H1 (cell line): ENCODE data around the gene EEF1AKMT1. TPM values are rescaled to one million over a fixed set of nuclear protein-coding genes. Genes with fewer than 3 reads are reported as not detected.

Source experiments
- CTCF ChIA-PET: fragments of 300-600 bp; sonication (Branson Sonifier 250); formaldehyde crosslinking; loops from one replicate; lab custom pipeline; 2021; ENCODE audit not compliant: partially characterized antibody; lab: Charles Lee
- POLR2A ChIA-PET: fragments of 300-600 bp; sonication (Branson Sonifier 250); formaldehyde crosslinking; loops from one replicate; lab custom pipeline; 2021; ENCODE audit warnings: inconsistent platforms; ENCODE audit not compliant: partially characterized antibody; lab: Charles Lee
- DNase-seq, 2 experiments: peaks; one replicate each; pipeline versions ENCODE4 v3.0.0 to v3.0.0-alpha.2; 2010 to 2022; ENCODE audit warnings: low spot score in 2 of 2, low read depth in 1 of 2, mixed read lengths in 1 of 2
- FAIRE-seq: peaks from 2 replicates; lab custom pipeline; 2011; peaks lifted over from hg19 to GRCh38; lab: Jason Lieb, UNC
- H2AFZ ChIP-seq: 2 replicates; pipeline ENCODE4 v1.8.1; 2012; ENCODE audit warnings: low read length, inconsistent platforms
- H2AK5ac ChIP-seq: 2 replicates; pipeline ENCODE4 v1.6.1; 2013; ENCODE audit warnings: low read depth, low read length
- H2BK120ac ChIP-seq: replicated peaks from 2 replicates; pipeline ENCODE3; 2013; ENCODE audit warnings: low read depth, low read length, inconsistent platforms
- H2BK12ac ChIP-seq: 2 replicates; pipeline ENCODE4 v1.6.1; 2013; ENCODE audit warnings: low read depth, low read length
- H2BK15ac ChIP-seq: 2 replicates; pipeline ENCODE4 v1.6.1; 2013; ENCODE audit warnings: low read length
- H2BK20ac ChIP-seq: 2 replicates; pipeline ENCODE4 v1.6.1; 2013; ENCODE audit warnings: low read length
- H2BK5ac ChIP-seq: 2 replicates; pipeline ENCODE4 v1.6.1; 2013; ENCODE audit warnings: low read depth, low read length
- H3K14ac ChIP-seq: 2 replicates; pipeline ENCODE4 v1.6.1; 2013; ENCODE audit warnings: inconsistent platforms; ENCODE audit not compliant: insufficient read length
- H3K18ac ChIP-seq: 2 replicates; pipeline ENCODE4 v1.6.1; 2013; ENCODE audit warnings: low read length; ENCODE audit errors: extremely low read depth
- H3K23ac ChIP-seq: 2 replicates; pipeline ENCODE4 v1.6.1; 2013; ENCODE audit warnings: inconsistent platforms; ENCODE audit not compliant: insufficient read length
- H3K23me2 ChIP-seq: 2 replicates; pipeline ENCODE4 v1.6.1; 2013; ENCODE audit warnings: low read depth, low read length
- H3K27ac ChIP-seq: 2 replicates; pipeline ENCODE4 v1.6.1; 2011; ENCODE audit warnings: low read depth, low read length, inconsistent platforms
- H3K27me3 ChIP-seq, 4 experiments: replicated peaks in 1 of 4; 1 replicate in 1 of 4; 2 replicates in 3 of 4; pipeline versions ENCODE4 v1.6.1 to v1.8.1; 2011 to 2013; ENCODE audit warnings: low read length in 3 of 4, mild to moderate bottlenecking in 3 of 4, inconsistent platforms in 2 of 4, mixed read lengths in 2 of 4, moderate library complexity in 1 of 4; ENCODE audit not compliant: control insufficient read depth in 3 of 4, insufficient read depth in 3 of 4; ENCODE audit errors: extremely low read depth in 1 of 4
- H3K36me3 ChIP-seq, 4 experiments: 2 replicates each; pipeline versions ENCODE4 v1.6.1 to v1.8.1; 2011 to 2013; ENCODE audit warnings: mild to moderate bottlenecking in 4 of 4, low read length in 3 of 4, moderate library complexity in 2 of 4, control low read depth in 1 of 4, inconsistent platforms in 1 of 4; ENCODE audit not compliant: insufficient read depth in 4 of 4, control insufficient read depth in 2 of 4
- H3K4ac ChIP-seq: replicated peaks from 2 replicates; pipeline ENCODE3; 2013; ENCODE audit warnings: low read length, low read depth, mixed read lengths, inconsistent platforms; ENCODE audit not compliant: insufficient read length
- H3K4me1 ChIP-seq, 4 experiments: replicated peaks in 1 of 4; 1 replicate in 1 of 4; 2 replicates in 3 of 4; pipeline versions ENCODE4 v1.6.1 to v1.8.1; 2011 to 2013; ENCODE audit warnings: low read length in 3 of 4, inconsistent platforms in 2 of 4, mixed read lengths in 1 of 4; ENCODE audit not compliant: insufficient read depth in 4 of 4, control insufficient read depth in 3 of 4
- H3K4me2 ChIP-seq, 2 experiments: 2 replicates each; pipeline versions ENCODE4 v1.6.1 to v1.8.1; 2011 to 2013; ENCODE audit warnings: low read depth in 2 of 2, low read length in 2 of 2, control low read depth in 1 of 2, inconsistent platforms in 1 of 2, mild to moderate bottlenecking in 1 of 2; ENCODE audit not compliant: insufficient read depth in 1 of 2
- H3K4me3 ChIP-seq, 4 experiments: fragments of 200-600, 300-600 bp in 1 of 4; sonication (generic), shearing (Covaris generic), sonication (Bioruptor Twin) in 1 of 4; 2 replicates each; pipeline versions ENCODE4 v1.5.1 to v1.8.1; 2011 to 2016; ENCODE audit warnings: low read length in 4 of 4, low read depth in 3 of 4, control low read depth in 2 of 4, inconsistent platforms in 2 of 4, mild to moderate bottlenecking in 2 of 4, mixed read lengths in 1 of 4, moderate library complexity in 1 of 4; ENCODE audit not compliant: insufficient read depth in 2 of 4; ENCODE audit errors: extremely low read depth in 1 of 4
- H3K56ac ChIP-seq: replicated peaks from 2 replicates; pipeline ENCODE3; 2013; ENCODE audit warnings: low read depth, mild to moderate bottlenecking, mixed read lengths, low read length, inconsistent platforms; ENCODE audit not compliant: insufficient read length
- H3K79me1 ChIP-seq: 2 replicates; pipeline ENCODE4 v1.6.1; 2013; ENCODE audit warnings: low read depth, low read length, control low read depth
- H3K79me2 ChIP-seq, 2 experiments: 2 replicates each; pipeline versions ENCODE4 v1.6.1 to v1.8.1; 2012 to 2013; ENCODE audit warnings: low read length in 2 of 2, mild to moderate bottlenecking in 2 of 2, inconsistent platforms in 1 of 2; ENCODE audit not compliant: insufficient read depth in 2 of 2, control insufficient read depth in 1 of 2
- H3K9ac ChIP-seq, 4 experiments: replicated peaks in 1 of 4; 1 replicate in 1 of 4; 2 replicates in 3 of 4; pipeline versions ENCODE4 v1.6.1 to v1.8.1; 2011 to 2013; ENCODE audit warnings: low read depth in 3 of 4, low read length in 3 of 4, control low read depth in 2 of 4, mild to moderate bottlenecking in 2 of 4, moderate library complexity in 2 of 4, inconsistent platforms in 1 of 4; ENCODE audit errors: extremely low read depth in 1 of 4
- H3K9me3 ChIP-seq, 2 experiments: 2 replicates each; pipeline versions ENCODE4 v1.6.1 to v1.8.1; 2012 to 2013; ENCODE audit warnings: mild to moderate bottlenecking in 2 of 2, moderate library complexity in 2 of 2, control low read depth in 1 of 2, inconsistent platforms in 1 of 2, low read depth in 1 of 2, low read length in 1 of 2, mixed read lengths in 1 of 2; ENCODE audit not compliant: insufficient read depth in 2 of 2
- H4K20me1 ChIP-seq, 2 experiments: replicated peaks in 1 of 2; 2 replicates each; pipeline versions ENCODE3 to v1.8.1; 2011 to 2013; ENCODE audit warnings: inconsistent platforms in 2 of 2, low read length in 2 of 2, mild to moderate bottlenecking in 1 of 2; ENCODE audit not compliant: insufficient read depth in 2 of 2, control insufficient read depth in 1 of 2
- H4K5ac ChIP-seq: 2 replicates; pipeline ENCODE4 v1.6.1; 2013; ENCODE audit warnings: low read length, low read depth, mixed read lengths, inconsistent platforms; ENCODE audit not compliant: insufficient read length
- H4K8ac ChIP-seq: 2 replicates; pipeline ENCODE4 v1.8.0; 2013; ENCODE audit warnings: mild to moderate bottlenecking, moderate library complexity, low read length, inconsistent platforms; ENCODE audit not compliant: insufficient read depth; ENCODE audit errors: extremely low read depth
- H4K91ac ChIP-seq: replicated peaks from 2 replicates; pipeline ENCODE3; 2013; ENCODE audit warnings: low read length, mixed read lengths, inconsistent platforms; ENCODE audit not compliant: insufficient read length
- POLR2AphosphoS5 ChIP-seq: IDR thresholded peaks from 2 replicates; pipeline ENCODE4 v1.6.1; 2011; ENCODE audit warnings: low read depth, low read length
- WGBS, 2 experiments: shearing (Covaris generic) in 1 of 2; methylation state at CpG; one replicate each; pipeline versions ENCODE4 v1.1.6 to v1.1.7; 2013 to 2015; ENCODE audit warnings: low lambda C conversion rate in 2 of 2, mixed read lengths in 2 of 2, inconsistent platforms in 1 of 2, low coverage in 1 of 2, missing lambda C conversion rate in 1 of 2; ENCODE audit not compliant: insufficient replicate concordance in 2 of 2, insufficient coverage in 1 of 2, insufficient read length in 1 of 2; ENCODE audit errors: extremely low coverage in 1 of 2, missing lambda C conversion rate in 1 of 2; 5-methylcytosine and 5-hydroxymethylcytosine counted together
- polyA plus RNA-seq, 7 experiments: library from polyadenylated mRNA; depleted of rRNA in 3 of 7; stranded (reverse) in 5 of 7; unstranded in 2 of 7; fragments of >200 nt in 5 of 7; fragments of 200-250 nt in 2 of 7; gene quantifications; 1 replicate in 5 of 7; 2 replicates in 1 of 7; 4 replicates in 1 of 7; pipeline versions ENCODE4 v1.2.1 to v1.2.3, GENCODE V29; 2011 to 2013; ENCODE audit warnings: missing spikeins in 2 of 7, mixed read lengths in 2 of 7
- total RNA-seq: library from RNA; stranded (reverse); fragmentation: NEBNext Ultra II Directional; extraction: Animal tissue kit (Norgen Biotek cat#: 25700); gene quantifications from 2 replicates; pipeline ENCODE4 v1.2.1, GENCODE V29; 2021

Gene EEF1AKMT1
- total and polyA plus RNA-seq, 2 of the 8 experiments (the other 6 are each of a cell fraction or from before 2014, with no cell fraction given), result 3.1 to 4.1 TPM

DNA sequence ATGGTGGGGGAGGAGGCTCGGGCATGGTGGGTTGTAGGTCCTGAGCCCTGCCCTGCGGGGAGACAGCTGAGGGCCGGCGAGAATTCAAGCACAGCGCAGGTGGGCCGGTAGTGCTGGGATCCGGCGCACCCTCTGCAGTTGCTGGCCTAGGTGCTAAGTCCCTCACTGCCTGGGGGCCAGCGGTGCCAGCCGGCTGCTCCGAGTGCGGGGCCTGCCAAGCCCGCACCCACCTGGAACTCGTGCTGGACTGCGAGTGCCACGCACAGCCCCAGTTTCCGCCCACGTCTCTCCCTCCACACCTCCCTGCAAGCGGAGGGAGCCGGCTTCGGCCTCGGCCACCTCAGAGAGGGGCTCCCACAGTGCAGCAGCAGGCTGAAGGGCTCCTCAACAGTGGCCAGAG, 33.7 kb downstream of the EEF1AKMT1 start:
- no peak overlapping the region for H3K23ac ChIP-seq
- H3K23me2 ChIP-seq, result no peaks in the 10 kb centered on the region
- no peak overlapping the region for H4K8ac ChIP-seq
- peaks cover 0 to 5% (median 0%) of the 10 kb centered on the region in 4 experiments; a peak in 1 of 8 replicates for H3K36me3 ChIP-seq
- no peaks in the 10 kb centered on the region for H3K4me1 ChIP-seq
- H4K91ac ChIP-seq, result no peak overlapping the region
- no peaks in the 10 kb centered on the region for H3K27me3 ChIP-seq
- no peak overlapping the region for H3K4me2 ChIP-seq
- no peaks in the 10 kb centered on the region for H4K20me1 ChIP-seq
- peaks cover 4 to 8% of the 10 kb centered on the region in 2 experiments; a peak in 1 of 4 replicates for H3K9me3 ChIP-seq
- no peak overlapping the region for H3K4me3 ChIP-seq
- no peak overlapping the region for H2AFZ ChIP-seq
- DNase-seq, result no peak
- H3K79me1 ChIP-seq, result no peaks in the 10 kb centered on the region
- H2BK15ac ChIP-seq, result no peak overlapping the region
- H3K27ac ChIP-seq, result no peak overlapping the region
- H3K56ac ChIP-seq, result no peak overlapping the region
- CTCF ChIA-PET, result interaction anchor here (4.4 kb wide), 1 partner anchor 17 kb away, joined by 18 read pairs; no protein-coding TSS in a partner anchor
- H2AK5ac ChIP-seq, result no peak overlapping the region
- POLR2A ChIA-PET, result no interaction called here
- no peak overlapping the region for H3K4ac ChIP-seq
- H3K79me2 ChIP-seq, result no peaks in the 10 kb centered on the region
- 97% methylated on average over 21 of the region's 22 CpGs; no CpG with 5 or more reads in 1 of the 2 experiments for WGBS, 2 experiments
- TF ChIP-seq POLR2AphosphoS5, result no peak
- H3K18ac ChIP-seq, result no peak overlapping the region
- no peak overlapping the region for H4K5ac ChIP-seq
- no peak overlapping the region for H3K9ac ChIP-seq
- no peak overlapping the region for H3K14ac ChIP-seq
- no peak overlapping the region for H2BK12ac ChIP-seq
- FAIRE-seq, result no peak
- H2BK5ac ChIP-seq, result no peak overlapping the region
- H2BK120ac ChIP-seq, result no peak overlapping the region
- H2BK20ac ChIP-seq, result no peak overlapping the region
